WI38 (cell line): ENCODE measurements around the gene RFC5.

Experiments used
- H3K4me3 ChIP-seq: 2 replicates; pipeline ENCODE4 v1.5.1; 2011; ENCODE audit warnings: low read depth, mild to moderate bottlenecking, control low read depth, low read length
- CTCF ChIP-seq: IDR thresholded peaks from 2 replicates; pipeline ENCODE4 v1.5.1; 2012; ENCODE audit warnings: low read depth, mild to moderate bottlenecking, control low read depth, low read length

Gene RFC5

GRCh38 chr12:118016424-118017264 is at the start of gene RFC5:
Gene RFC5 (plus strand): TSS chr12:118016703. CDS start chr12:118016828, 125 bp downstream.
- TF ChIP-seq CTCF, result no peak
- H3K4me3 ChIP-seq, result peak within 1 kb of the TSS; percentile 83

- TF ChIP-seq CTCF, result no peak
- no peak overlapping the region for H3K4me3 ChIP-seq
These were observed 49.5 kb upstream of the RFC5 start for GRCh38 chr12:117967043-117967442.

- H3K4me3 ChIP-seq, result no peak overlapping the region
- TF ChIP-seq CTCF, result no peak
These were observed 49.0 kb upstream of the RFC5 start for GRCh38 chr12:117967512-117967911.

GRCh38 chr12:117968151-117968789 is 48.2 kb upstream of the RFC5 start:
- TF ChIP-seq CTCF, result no peak
- H3K4me3 ChIP-seq, result no peak overlapping the region

GRCh38 chr12:117968826-117969659 is 47.5 kb upstream of the RFC5 start, which contains the start of gene KSR2:
Gene KSR2 (minus strand): TSS chr12:117968990. CDS start chr12:117968255, 735 bp downstream.
- H3K4me3 ChIP-seq, result 0 out of 2 replicates have a peak within 1 kb of the TSS, but pooled peaks have one; percentile 17
- TF ChIP-seq CTCF, result no peak

- TF ChIP-seq CTCF, result no peak
- H3K4me3 ChIP-seq, result no peak overlapping the region
These were observed 46.2 kb upstream of the RFC5 start for GRCh38 chr12:117970334-117970733.
